Lung (tissue), 12 donors: ENCODE measurements around the gene FZD2. TPM values are rescaled to one million over a fixed set of nuclear protein-coding genes. Genes with fewer than 3 reads are reported as not detected.

Experiments
- ATAC-seq: fragments of 200-7000 bp; cut with Tn5 transposase; one replicate; pipeline ENCODE4 v1.9.1; 2020; ENCODE audit warnings: moderate number of reproducible peaks; ENCODE audit not compliant: insufficient read depth, low FRiP score
- DNase-seq, 3 donors: peaks; one replicate each; pipeline ENCODE4 v3.0.0-alpha.2; 2013 to 2017
- H3K27ac ChIP-seq, 2 donors: one replicate each; pipeline ENCODE4 v1.5.1; 2013; ENCODE audit warnings: mild to moderate bottlenecking in 2 of 2, moderate library complexity in 2 of 2, control low read depth in 1 of 2, inconsistent platforms in 1 of 2, low read depth in 1 of 2, low read length in 1 of 2
- H3K27me3 ChIP-seq, 3 donors: one replicate each; pipeline ENCODE4 v1.5.1; 2013; ENCODE audit warnings: low read length in 2 of 3; ENCODE audit not compliant: control insufficient read depth in 3 of 3, insufficient read depth in 3 of 3
- H3K36me3 ChIP-seq, 4 donors: one replicate each; pipeline ENCODE4 v1.5.1; 2013; ENCODE audit warnings: low read length in 4 of 4, mild to moderate bottlenecking in 1 of 4, moderate library complexity in 1 of 4; ENCODE audit not compliant: control insufficient read depth in 4 of 4, insufficient read depth in 4 of 4
- H3K4me1 ChIP-seq, 5 donors: one replicate each; pipeline ENCODE4 v1.5.1; 2013; ENCODE audit warnings: low read length in 5 of 5, mild to moderate bottlenecking in 2 of 5, moderate library complexity in 1 of 5; ENCODE audit not compliant: control insufficient read depth in 5 of 5, insufficient read depth in 5 of 5
- H3K4me3 ChIP-seq: one replicate; pipeline ENCODE4 v1.5.1; 2013; ENCODE audit warnings: mild to moderate bottlenecking, control low read depth, moderate library complexity
- H3K9ac ChIP-seq, 2 donors: one replicate each; pipeline ENCODE4 v1.5.1; 2013; ENCODE audit warnings: low read length in 2 of 2, control low read depth in 1 of 2; ENCODE audit not compliant: insufficient read depth in 1 of 2
- H3K9me3 ChIP-seq, 4 donors: one replicate each; pipeline ENCODE4 v1.5.1; 2013; ENCODE audit warnings: low read length in 3 of 4, mild to moderate bottlenecking in 1 of 4, moderate library complexity in 1 of 4; ENCODE audit not compliant: control insufficient read depth in 4 of 4, insufficient read depth in 3 of 4
- CTCF ChIP-seq: IDR thresholded peaks from 2 replicates; pipeline ENCODE4 v1.5.1; 2012; ENCODE audit warnings: mild to moderate bottlenecking; ENCODE audit errors: control extremely low read depth, extremely low read depth
- WGBS, 2 donors: extraction: QIAGEN DNeasy Blood & Tissue Kit; methylation state at CpG; one replicate each; pipeline ENCODE4 v1.1.7; 2013; 5-methylcytosine and 5-hydroxymethylcytosine counted together
- polyA plus RNA-seq, 2 donors: library from polyadenylated mRNA; stranded (reverse); fragments of 200-250 nt; gene quantifications; one replicate each; pipeline ENCODE4 v1.2.1, GENCODE V29; 2013
- total RNA-seq, 2 donors: library from RNA; depleted of rRNA in 1 of 2; stranded (reverse); fragments of >200 nt in 1 of 2; gene quantifications; one replicate each; pipeline ENCODE4 v1.2.1, GENCODE V29; 2014 to 2021
- donor health status: control.
- donor health status: control.
- donor health status: Bipolar disorder and iron deficiency.
- donor health status: healthy.
- donor health status: DM: yes; HTN: yes; CAD: no.

The FZD2 gene
- total and polyA plus RNA-seq, 4 donors, result 3.8 to 14.1 (median 6.9) TPM

GRCh38 chr17:44522883-44523671 lies 34.2 kb upstream of the FZD2 start:
- peak in 1 of 3 donors; percentile 38 for DNase-seq
- H3K9ac ChIP-seq, result no peak overlapping the region
- H3K4me3 ChIP-seq, result no peak overlapping the region
- ATAC-seq, result no peak
- H3K36me3 ChIP-seq, result no peaks in the 10 kb centered on the region
- H3K27ac ChIP-seq, result no peak overlapping the region
- no peaks in the 10 kb centered on the region for H3K4me1 ChIP-seq
- peaks cover 0 to 3% (median 0%) of the 10 kb centered on the region in 4 donors for H3K9me3 ChIP-seq
- 58 to 61% methylated on average over 14 of the region's 14 CpGs for WGBS, 2 donors
- peak; percentile 17 for TF ChIP-seq CTCF
- peaks cover 0 to 2% (median 0%) of the 10 kb centered on the region in 3 donors for H3K27me3 ChIP-seq

GRCh38 chr17:44523672-44523972 lies 33.7 kb upstream of the FZD2 start:
- H3K4me3 ChIP-seq, result no peak overlapping the region
- peaks cover 0 to 3% (median 0%) of the 10 kb centered on the region in 4 donors for H3K9me3 ChIP-seq
- no peaks in the 10 kb centered on the region for H3K36me3 ChIP-seq
- peaks cover 0 to 2% (median 0%) of the 10 kb centered on the region in 3 donors for H3K27me3 ChIP-seq
- TF ChIP-seq CTCF, result no peak
- no peak overlapping the region for H3K9ac ChIP-seq
- no peak for DNase-seq
- ATAC-seq, result no peak
- no peak overlapping the region for H3K27ac ChIP-seq
- H3K4me1 ChIP-seq, result no peaks in the 10 kb centered on the region
- 71 to 83% methylated on average over 3 of the region's 3 CpGs for WGBS, 2 donors

GRCh38 chr17:44527102-44527501 lies 30.2 kb upstream of the FZD2 start:
- H3K9ac ChIP-seq, result no peak overlapping the region
- H3K27me3 ChIP-seq, result no peaks in the 10 kb centered on the region
- H3K27ac ChIP-seq, result no peak overlapping the region
- no peaks in the 10 kb centered on the region for H3K36me3 ChIP-seq
- H3K9me3 ChIP-seq, result peaks cover 0 to 3% (median 0%) of the 10 kb centered on the region in 4 donors
- H3K4me1 ChIP-seq, result no peaks in the 10 kb centered on the region
- no peak overlapping the region for H3K4me3 ChIP-seq
- 96 to 100% methylated on average over 1 of the region's 1 CpG for WGBS, 2 donors
- ATAC-seq (no peak), DNase-seq (no peak)
- no peak for TF ChIP-seq CTCF
